Mesenchymal stem cell (in vitro differentiated cells and primary cell): ENCODE results near the gene HSD11B1.

Experiments used
- DNase-seq: peaks from one replicate; pipeline ENCODE4 v3.0.0-alpha.2; 2013
- H2AFZ ChIP-seq: one replicate; pipeline ENCODE4 v1.6.1; 2013; ENCODE audit warnings: low read depth, mild to moderate bottlenecking, control low read depth, inconsistent platforms, low read length, moderate library complexity
- H2AK5ac ChIP-seq: 2 replicates; pipeline ENCODE4 v1.6.1; 2013; ENCODE audit warnings: low read length, moderate library complexity, mild to moderate bottlenecking, inconsistent platforms; ENCODE audit not compliant: severe bottlenecking
- H2BK120ac ChIP-seq: one replicate; pipeline ENCODE4 v1.6.1; 2013; ENCODE audit warnings: low read depth, mild to moderate bottlenecking, inconsistent platforms, low read length, moderate library complexity
- H2BK12ac ChIP-seq, 2 experiments: one replicate each; pipeline ENCODE4 v1.6.1; 2013; ENCODE audit warnings: inconsistent platforms in 2 of 2, low read length in 2 of 2, mild to moderate bottlenecking in 2 of 2, moderate library complexity in 2 of 2, control low read depth in 1 of 2
- H2BK15ac ChIP-seq: one replicate; pipeline ENCODE4 v1.6.1; 2013; ENCODE audit warnings: mild to moderate bottlenecking, low read depth, inconsistent platforms; ENCODE audit not compliant: poor library complexity, severe bottlenecking
- H2BK5ac ChIP-seq: 2 replicates; pipeline ENCODE4 v1.6.1; 2013; ENCODE audit warnings: low read depth, mild to moderate bottlenecking, low read length, control low read depth, inconsistent platforms; ENCODE audit not compliant: poor library complexity, severe bottlenecking
- H3K14ac ChIP-seq, 2 experiments: one replicate each; pipeline ENCODE4 v1.6.1; 2013; ENCODE audit warnings: inconsistent platforms in 2 of 2, low read length in 2 of 2, control low read depth in 1 of 2, mild to moderate bottlenecking in 1 of 2, moderate library complexity in 1 of 2
- H3K18ac ChIP-seq, 2 experiments: one replicate each; pipeline ENCODE4 v1.6.1; 2013; ENCODE audit warnings: inconsistent platforms in 2 of 2, low read length in 2 of 2, control low read depth in 1 of 2, low read depth in 1 of 2, mild to moderate bottlenecking in 1 of 2
- H3K23ac ChIP-seq, 2 experiments: one replicate each; pipeline ENCODE4 v1.6.1; 2013; ENCODE audit warnings: inconsistent platforms in 2 of 2, low read length in 2 of 2, mild to moderate bottlenecking in 2 of 2, moderate library complexity in 2 of 2, control low read depth in 1 of 2
- H3K27ac ChIP-seq: 2 replicates; pipeline ENCODE4 v1.5.1; 2013; ENCODE audit warnings: mild to moderate bottlenecking, moderate library complexity, low read length, control low read depth, inconsistent platforms; ENCODE audit not compliant: poor library complexity, severe bottlenecking
- H3K27me3 ChIP-seq, 2 experiments: 2 replicates each; pipeline versions ENCODE4 v1.6.1 to v1.7.0; 2013; ENCODE audit warnings: low read length in 2 of 2, mild to moderate bottlenecking in 2 of 2, moderate library complexity in 2 of 2, control low read depth in 1 of 2, inconsistent platforms in 1 of 2; ENCODE audit not compliant: control insufficient read depth in 1 of 2, insufficient read depth in 1 of 2
- H3K36me3 ChIP-seq, 2 experiments: 2 replicates each; pipeline versions ENCODE4 v1.6.1 to v1.7.0; 2013; ENCODE audit warnings: low read length in 2 of 2, control low read depth in 1 of 2, inconsistent platforms in 1 of 2, low read depth in 1 of 2, mild to moderate bottlenecking in 1 of 2; ENCODE audit not compliant: insufficient read depth in 2 of 2, control insufficient read depth in 1 of 2
- H3K4ac ChIP-seq, 2 experiments: one replicate each; pipeline ENCODE4 v1.6.1; 2013; ENCODE audit warnings: inconsistent platforms in 2 of 2, low read length in 2 of 2, mild to moderate bottlenecking in 2 of 2, moderate library complexity in 2 of 2, control low read depth in 1 of 2, low read depth in 1 of 2
- H3K4me1 ChIP-seq: 2 replicates; pipeline ENCODE4 v1.6.1; 2013; ENCODE audit warnings: low read depth, low read length, control low read depth; ENCODE audit not compliant: control insufficient read depth, insufficient read depth
- H3K4me2 ChIP-seq: 2 replicates; pipeline ENCODE4 v1.6.1; 2013; ENCODE audit warnings: low read length, mild to moderate bottlenecking, inconsistent platforms; ENCODE audit not compliant: poor library complexity, severe bottlenecking
- H3K4me3 ChIP-seq, 2 experiments: 2 replicates each; pipeline versions ENCODE4 v1.5.1 to v1.7.0; 2013; ENCODE audit warnings: low read length in 2 of 2, mild to moderate bottlenecking in 2 of 2, control low read depth in 1 of 2, low read depth in 1 of 2; ENCODE audit not compliant: insufficient read depth in 1 of 2
- H3K79me1 ChIP-seq: replicated peaks from 2 replicates; pipeline ENCODE4 v1.6.1; 2013; ENCODE audit warnings: mild to moderate bottlenecking, control low read depth, low read length, inconsistent platforms; ENCODE audit not compliant: poor library complexity, severe bottlenecking
- H3K9ac ChIP-seq: 2 replicates; pipeline ENCODE4 v1.7.0; 2013; ENCODE audit warnings: mild to moderate bottlenecking, low read length, moderate library complexity
- H3K9me3 ChIP-seq: 2 replicates; pipeline ENCODE4 v1.7.0; 2013; ENCODE audit warnings: mild to moderate bottlenecking, low read length; ENCODE audit not compliant: control insufficient read depth
- H4K8ac ChIP-seq: one replicate; pipeline ENCODE4 v1.6.1; 2013; ENCODE audit warnings: inconsistent platforms, mild to moderate bottlenecking, low read length, moderate library complexity
- H4K91ac ChIP-seq: one replicate; pipeline ENCODE4 v1.6.1; 2013; ENCODE audit warnings: mild to moderate bottlenecking, low read length, inconsistent platforms
- WGBS: methylation state at CpG from one replicate; pipeline ENCODE4 v1.1.7; 2013; ENCODE audit warnings: mixed read lengths; 5-methylcytosine and 5-hydroxymethylcytosine counted together

Gene HSD11B1

DNA sequence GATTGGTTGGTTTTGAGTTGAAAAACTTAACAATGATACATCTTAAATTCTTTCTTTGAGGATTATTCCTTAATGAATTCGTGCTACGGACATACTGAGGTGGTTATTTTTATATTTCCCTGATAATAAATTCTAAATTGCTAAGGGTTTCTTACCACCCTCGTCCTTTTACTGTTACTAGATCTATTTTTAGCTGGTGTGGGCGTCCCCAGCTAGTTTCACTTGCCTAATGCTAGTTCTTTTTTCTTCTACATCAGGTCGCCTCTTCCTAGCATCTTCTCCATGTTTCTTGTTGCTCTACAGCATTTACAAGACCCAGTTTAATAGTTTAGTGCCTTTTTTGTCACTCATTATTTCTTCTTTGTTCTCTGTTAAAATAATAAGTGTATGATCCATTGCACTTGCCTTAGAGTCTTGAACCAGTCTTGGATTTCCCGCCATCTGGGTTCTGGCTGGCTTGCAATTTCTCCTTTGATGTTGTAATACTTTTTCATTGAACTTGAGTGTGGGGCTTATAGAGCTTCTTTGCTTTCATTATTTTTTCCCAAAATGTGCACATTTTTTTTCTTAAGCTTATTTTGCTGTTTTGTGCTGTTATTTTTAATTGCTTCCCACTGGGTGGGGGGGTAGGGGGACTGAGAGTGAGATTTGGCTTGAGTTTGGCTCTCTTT is 677 bp upstream of the HSD11B1 start:
- Histone ChIP-seq H2BK12ac (no peak overlapping the region), H3K27ac (no peak overlapping the region), H3K79me1 (no peaks in the 10 kb centered on the region), H3K14ac (no peak overlapping the region), H2BK120ac (no peak overlapping the region), H3K27me3 (peaks cover 0 to 31% of the 10 kb centered on the region in 2 experiments), H3K9me3 (no peaks in the 10 kb centered on the region), H4K91ac (no peak overlapping the region), H3K4me2 (no peak overlapping the region), H3K36me3 (peaks cover 0 to 24% of the 10 kb centered on the region in 2 experiments), H2BK15ac (no peak overlapping the region), H3K18ac (no peak overlapping the region), H4K8ac (no peak overlapping the region), H2BK5ac (no peak overlapping the region), H2AFZ (no peak overlapping the region), H3K4me1 (no peaks in the 10 kb centered on the region), H3K4me3 (no peak overlapping the region), H3K9ac (no peak overlapping the region), H3K4ac (no peak overlapping the region), H3K23ac (no peak overlapping the region), H2AK5ac (no peak overlapping the region)
- DNase-seq, result no peak
- WGBS, result 85% methylated on average over 4 of the region's 6 CpGs

DNA sequence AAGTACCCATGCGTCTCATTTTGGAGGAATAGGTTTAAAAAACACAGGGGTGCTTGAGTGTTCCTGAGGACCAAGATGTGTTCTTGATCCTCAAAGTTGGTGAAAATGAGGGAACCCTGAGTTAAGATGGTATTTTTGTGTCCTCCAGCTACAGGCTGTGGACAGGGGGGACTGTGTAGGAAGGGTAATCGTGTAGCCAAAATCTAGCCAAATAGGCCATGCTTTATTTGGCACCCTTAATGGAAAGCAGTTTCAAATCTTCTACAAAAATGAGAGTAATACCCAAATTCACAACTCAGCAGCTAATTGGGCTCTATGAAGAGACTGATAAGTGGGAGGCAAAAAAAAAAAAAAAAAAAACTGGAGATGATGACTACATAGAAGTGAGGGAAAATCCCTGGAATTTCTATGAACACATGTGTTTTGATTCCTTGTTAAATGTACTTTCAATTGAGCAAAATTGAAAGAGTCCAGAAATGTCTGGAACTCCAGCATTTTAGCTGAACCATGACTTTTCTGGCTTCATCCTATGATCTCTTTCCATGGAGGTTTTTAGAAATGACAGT is 470 bp downstream of the HSD11B1 start:
- Histone ChIP-seq H3K36me3 (peaks cover 0 to 27% of the 10 kb centered on the region in 2 experiments), H3K4ac (no peak overlapping the region), H4K91ac (no peak overlapping the region), H4K8ac (no peak overlapping the region), H2BK15ac (no peak overlapping the region), H2AK5ac (no peak overlapping the region), H3K4me3 (peak overlapping the region in 1 of 2 experiments; percentile 74), H2BK5ac (no peak overlapping the region), H3K18ac (no peak overlapping the region), H3K4me2 (no peak overlapping the region), H2BK12ac (no peak overlapping the region), H3K14ac (no peak overlapping the region), H3K23ac (no peak overlapping the region), H2AFZ (no peak overlapping the region), H3K9me3 (no peaks in the 10 kb centered on the region), H3K27me3 (peaks cover 0 to 32% of the 10 kb centered on the region in 2 experiments), H3K79me1 (no peaks in the 10 kb centered on the region), H2BK120ac (no peak overlapping the region), H3K9ac (peak overlapping the region; percentile 77), H3K4me1 (no peaks in the 10 kb centered on the region), H3K27ac (no peak overlapping the region)
- 100% methylated on average over 1 of the region's 2 CpGs for WGBS
- no peak for DNase-seq

DNA sequence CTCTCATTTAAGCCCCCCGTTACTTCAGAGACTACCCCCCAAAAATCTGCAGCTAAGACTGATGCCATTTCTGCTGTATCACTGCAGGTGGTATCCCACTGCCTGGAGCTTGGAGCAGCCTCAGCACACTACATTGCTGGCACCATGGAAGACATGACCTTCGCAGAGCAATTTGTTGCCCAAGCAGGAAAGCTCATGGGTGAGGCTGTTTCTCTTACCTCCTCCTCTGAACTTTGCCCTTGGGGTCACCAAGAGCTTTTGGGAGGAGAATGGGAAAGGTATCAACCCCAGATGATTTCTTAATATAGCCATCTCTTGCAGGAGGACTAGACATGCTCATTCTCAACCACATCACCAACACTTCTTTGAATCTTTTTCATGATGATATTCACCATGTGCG is 2.0 kb downstream of the HSD11B1 start:
- Histone ChIP-seq H3K27ac (no peak overlapping the region), H3K18ac (no peak overlapping the region)

DNA sequence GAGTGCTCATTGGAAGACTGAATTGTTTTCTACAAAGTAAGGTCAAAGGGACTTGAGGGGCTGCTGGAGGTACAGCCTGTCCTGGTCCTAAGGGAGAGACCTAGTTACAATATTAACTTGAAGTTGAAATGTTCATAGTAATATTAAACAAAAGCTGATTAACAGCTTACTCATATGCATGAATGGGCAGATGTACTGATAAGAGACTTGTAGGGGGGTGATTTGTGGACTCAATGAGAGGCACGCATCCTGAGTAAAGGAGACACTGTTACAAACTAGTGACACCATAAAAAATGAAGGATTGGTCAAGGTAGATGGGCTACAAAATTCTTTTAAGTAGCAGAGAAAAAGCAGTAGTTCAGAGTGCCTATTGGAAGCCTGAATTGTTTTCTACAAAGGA is 2.7 kb downstream of the HSD11B1 start:
- H3K23ac ChIP-seq, result no peak overlapping the region
- no peak overlapping the region for H3K4me2 ChIP-seq
- H3K36me3 ChIP-seq, result peaks cover 0 to 27% of the 10 kb centered on the region in 2 experiments
- no peak overlapping the region for H3K4ac ChIP-seq
- H3K27me3 ChIP-seq, result peaks cover 0 to 25% of the 10 kb centered on the region in 2 experiments
- H3K18ac ChIP-seq, result no peak overlapping the region
- DNase-seq, result no peak
- no peak overlapping the region for H3K27ac ChIP-seq
- no peak overlapping the region for H2BK15ac ChIP-seq
- H3K9ac ChIP-seq, result no peak overlapping the region
- no peaks in the 10 kb centered on the region for H3K9me3 ChIP-seq
- no peak overlapping the region for H2BK12ac ChIP-seq
- 56% methylated on average over 1 of the region's 1 CpG for WGBS
- H4K8ac ChIP-seq, result no peak overlapping the region
- H4K91ac ChIP-seq, result no peak overlapping the region
- H2AFZ ChIP-seq, result no peak overlapping the region
- no peak overlapping the region for H2BK120ac ChIP-seq
- H3K14ac ChIP-seq, result no peak overlapping the region
- no peaks in the 10 kb centered on the region for H3K4me1 ChIP-seq
- H3K79me1 ChIP-seq, result no peaks in the 10 kb centered on the region
- no peak overlapping the region for H3K4me3 ChIP-seq
- H2BK5ac ChIP-seq, result no peak overlapping the region
- no peak overlapping the region for H2AK5ac ChIP-seq

More for the DNA sequence above, 2.0 kb downstream of the HSD11B1 start:
- 91% methylated on average over 3 of the region's 3 CpGs for WGBS
- Histone ChIP-seq H2BK12ac (no peak overlapping the region), H3K36me3 (peaks cover 0 to 27% of the 10 kb centered on the region in 2 experiments), H3K14ac (no peak overlapping the region), H3K27me3 (peaks cover 0 to 30% of the 10 kb centered on the region in 2 experiments), H2AFZ (no peak overlapping the region), H4K91ac (no peak overlapping the region), H2AK5ac (no peak overlapping the region), H3K9ac (no peak overlapping the region), H2BK15ac (no peak overlapping the region), H3K9me3 (no peaks in the 10 kb centered on the region), H2BK5ac (no peak overlapping the region), H3K4me3 (no peak overlapping the region), H3K4me2 (no peak overlapping the region), H3K79me1 (no peaks in the 10 kb centered on the region), H3K23ac (no peak overlapping the region), H3K4me1 (no peaks in the 10 kb centered on the region), H3K4ac (no peak overlapping the region), H4K8ac (no peak overlapping the region), H2BK120ac (no peak overlapping the region)
- DNase-seq, result no peak
